Liver (tissue), 3 donors: ENCODE data around the gene ZNF331.

Source experiments
- CTCF ChIP-seq: fragments of 150-350 bp; IDR thresholded peaks from 2 replicates; pipeline ENCODE4 v1.5.1; 2017; ENCODE audit warnings: improper control_type of control experiment, low read depth, low read length; ENCODE audit not compliant: missing input control
- FOXA1 ChIP-seq: IDR thresholded peaks from 2 replicates; pipeline ENCODE4 v1.6.1; 2016; ENCODE audit warnings: antibody characterized with exemption
- GABPA ChIP-seq, 2 donors: IDR thresholded peaks in 1 of 2; conservative IDR thresholded peaks in 1 of 2; 2 replicates each; pipeline ENCODE4 v1.6.1; 2016; ENCODE audit warnings: antibody characterized with exemption in 2 of 2, mild to moderate bottlenecking in 1 of 2, moderate library complexity in 1 of 2
- JUND ChIP-seq, 2 donors: IDR thresholded peaks; 2 replicates each; pipeline ENCODE4 v1.6.1; 2016; ENCODE audit warnings: antibody characterized with exemption in 2 of 2
- RAD21 ChIP-seq, 2 donors: IDR thresholded peaks; 2 replicates each; pipeline ENCODE4 v1.6.1; 2016; ENCODE audit warnings: antibody characterized with exemption in 2 of 2, mild to moderate bottlenecking in 2 of 2
- RXRA ChIP-seq, 2 donors: IDR thresholded peaks; 2 replicates each; pipeline ENCODE4 v1.6.1; 2017 to 2018; ENCODE audit warnings: antibody characterized with exemption in 2 of 2, mild to moderate bottlenecking in 1 of 2
- SP1 ChIP-seq: IDR thresholded peaks from 2 replicates; pipeline ENCODE4 v1.6.1; 2018; ENCODE audit warnings: antibody characterized with exemption, mild to moderate bottlenecking
- YY1 ChIP-seq: IDR thresholded peaks from 2 replicates; pipeline ENCODE4 v1.6.1; 2016; ENCODE audit warnings: antibody characterized with exemption, mild to moderate bottlenecking
- ZBTB33 ChIP-seq: IDR thresholded peaks from 2 replicates; pipeline ENCODE4 v1.6.1; 2016; ENCODE audit warnings: antibody characterized with exemption
- TF ChIP-seq, protein P1 (sequence below): IDR thresholded peaks from 2 replicates; pipeline ENCODE4 v1.6.1; 2016; ENCODE audit warnings: antibody characterized with exemption
- TF ChIP-seq, protein P2 (sequence below): IDR thresholded peaks from 2 replicates; pipeline ENCODE4 v1.6.1; 2016; ENCODE audit warnings: antibody characterized with exemption, mild to moderate bottlenecking
- donor health status: healthy.
- donor health status: healthy.

GRCh38 chr19:53577968-53578367 is 40.0 kb downstream of the ZNF331 start:
- no peak for TF ChIP-seq CTCF
- TF ChIP-seq YY1, result no peak
- no peak for TF ChIP-seq FOXA1
- no peak for TF ChIP-seq JUND (IDR thresholded peaks at IDR 0.05)
- TF ChIP-seq, protein P1, sequence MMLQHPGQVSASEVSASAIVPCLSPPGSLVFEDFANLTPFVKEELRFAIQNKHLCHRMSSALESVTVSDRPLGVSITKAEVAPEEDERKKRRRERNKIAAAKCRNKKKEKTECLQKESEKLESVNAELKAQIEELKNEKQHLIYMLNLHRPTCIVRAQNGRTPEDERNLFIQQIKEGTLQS, result no peak
- TF ChIP-seq GABPA (IDR thresholded peaks at IDR 0.05 in 1 of 2, conservative IDR thresholded peaks at IDR 0.05 in 1 of 2), result no peak
- TF ChIP-seq, protein P2, sequence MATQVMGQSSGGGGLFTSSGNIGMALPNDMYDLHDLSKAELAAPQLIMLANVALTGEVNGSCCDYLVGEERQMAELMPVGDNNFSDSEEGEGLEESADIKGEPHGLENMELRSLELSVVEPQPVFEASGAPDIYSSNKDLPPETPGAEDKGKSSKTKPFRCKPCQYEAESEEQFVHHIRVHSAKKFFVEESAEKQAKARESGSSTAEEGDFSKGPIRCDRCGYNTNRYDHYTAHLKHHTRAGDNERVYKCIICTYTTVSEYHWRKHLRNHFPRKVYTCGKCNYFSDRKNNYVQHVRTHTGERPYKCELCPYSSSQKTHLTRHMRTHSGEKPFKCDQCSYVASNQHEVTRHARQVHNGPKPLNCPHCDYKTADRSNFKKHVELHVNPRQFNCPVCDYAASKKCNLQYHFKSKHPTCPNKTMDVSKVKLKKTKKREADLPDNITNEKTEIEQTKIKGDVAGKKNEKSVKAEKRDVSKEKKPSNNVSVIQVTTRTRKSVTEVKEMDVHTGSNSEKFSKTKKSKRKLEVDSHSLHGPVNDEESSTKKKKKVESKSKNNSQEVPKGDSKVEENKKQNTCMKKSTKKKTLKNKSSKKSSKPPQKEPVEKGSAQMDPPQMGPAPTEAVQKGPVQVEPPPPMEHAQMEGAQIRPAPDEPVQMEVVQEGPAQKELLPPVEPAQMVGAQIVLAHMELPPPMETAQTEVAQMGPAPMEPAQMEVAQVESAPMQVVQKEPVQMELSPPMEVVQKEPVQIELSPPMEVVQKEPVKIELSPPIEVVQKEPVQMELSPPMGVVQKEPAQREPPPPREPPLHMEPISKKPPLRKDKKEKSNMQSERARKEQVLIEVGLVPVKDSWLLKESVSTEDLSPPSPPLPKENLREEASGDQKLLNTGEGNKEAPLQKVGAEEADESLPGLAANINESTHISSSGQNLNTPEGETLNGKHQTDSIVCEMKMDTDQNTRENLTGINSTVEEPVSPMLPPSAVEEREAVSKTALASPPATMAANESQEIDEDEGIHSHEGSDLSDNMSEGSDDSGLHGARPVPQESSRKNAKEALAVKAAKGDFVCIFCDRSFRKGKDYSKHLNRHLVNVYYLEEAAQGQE, result no peak
- TF ChIP-seq ZBTB33, result no peak
- no peak for TF ChIP-seq RAD21 (IDR thresholded peaks at IDR 0.05)
- no peak for TF ChIP-seq RXRA (IDR thresholded peaks at IDR 0.05)
- TF ChIP-seq SP1, result no peak
